AG04449 (cell line): ENCODE data around the gene OSTN.

Source experiments
- CTCF ChIA-PET: fragments of 350-600 bp; formaldehyde crosslinking; extraction: SDS; loops from one replicate; lab custom pipeline; 2021; ENCODE audit warnings: antibody characterized with exemption; lab: Yijun Ruan, JAX
- POLR2A ChIA-PET: fragments of 400-600, 350-600 bp; formaldehyde crosslinking; extraction: SDS; loops from one replicate; lab custom pipeline; 2020; ENCODE audit warnings: antibody characterized with exemption, inconsistent platforms; lab: Yijun Ruan, JAX
- DNase-seq: peaks from one replicate; pipeline ENCODE4 v3.0.0-alpha.2; 2010; ENCODE audit warnings: low read depth, low spot score
- H3K4me3 ChIP-seq: 2 replicates; pipeline ENCODE4 v1.5.1; 2011; ENCODE audit warnings: low read depth, mild to moderate bottlenecking, control low read depth, low read length
- CTCF ChIP-seq: IDR thresholded peaks from one replicate; pipeline ENCODE4 v1.5.1; 2011; ENCODE audit warnings: mild to moderate bottlenecking, moderate library complexity, low read length, control low read depth, inconsistent platforms; ENCODE audit not compliant: insufficient read depth; ENCODE audit errors: missing control alignments

OSTN gene

GRCh38 chr3:191198932-191199331 is at the start of gene OSTN:
Gene OSTN (plus strand): TSS chr3:191199241. CDS start chr3:191212533, 13,292 bp downstream.
- no peak for TF ChIP-seq CTCF
- POLR2A ChIA-PET = no interaction called here
- CTCF ChIA-PET = no interaction called here
- no peak for DNase-seq
- no peak within 1 kb of the TSS for H3K4me3 ChIP-seq

- ChIA-PET CTCF (interaction anchor here (1.0 kb wide), 1 partner anchor 16 kb away, joined by 3 read pairs; no protein-coding TSS in a partner anchor), POLR2A (no interaction called here)
- TF ChIP-seq CTCF = no peak
- DNase-seq = no peak
- H3K4me3 ChIP-seq = no peak overlapping the region
Measured at GRCh38 chr3:191151653-191152052, 47.4 kb upstream of the OSTN start.

GRCh38 chr3:191154827-191155226 is 44.2 kb upstream of the OSTN start:
- CTCF ChIA-PET = no interaction called here
- no peak for TF ChIP-seq CTCF
- POLR2A ChIA-PET = no interaction called here
- DNase-seq = no peak
- no peak overlapping the region for H3K4me3 ChIP-seq

GRCh38 chr3:191158247-191158646 is 40.8 kb upstream of the OSTN start:
- no peak overlapping the region for H3K4me3 ChIP-seq
- POLR2A ChIA-PET = no interaction called here
- no peak for TF ChIP-seq CTCF
- no peak for DNase-seq
- CTCF ChIA-PET = interaction anchor here (1.1 kb wide), 1 partner anchor 22 kb away, joined by 4 read pairs; no protein-coding TSS in a partner anchor

- no peak for DNase-seq
- TF ChIP-seq CTCF = no peak
- ChIA-PET CTCF (interaction anchor here (1.1 kb wide), 1 partner anchor 22 kb away, joined by 4 read pairs; no protein-coding TSS in a partner anchor), POLR2A (no interaction called here)
- no peak overlapping the region for H3K4me3 ChIP-seq
Measured at GRCh38 chr3:191158815-191159214, 40.2 kb upstream of the OSTN start.

- no peak for TF ChIP-seq CTCF
- H3K4me3 ChIP-seq = no peak overlapping the region
- no peak for DNase-seq
- ChIA-PET POLR2A (no interaction called here), CTCF (interaction anchor here (1.4 kb wide), 1 partner anchor 29 kb away, joined by 3 read pairs; no protein-coding TSS in a partner anchor)
Measured at GRCh38 chr3:191165802-191166201, 33.2 kb upstream of the OSTN start.
